OCI-LY3 (cell line): ENCODE data around the gene CMTM2.

ENCODE experiments used
- H2AFZ ChIP-seq: fragments of 200-600, 300-600 bp; shearing (Covaris generic); 2 replicates; pipeline ENCODE4 v1.6.0; 2014; ENCODE audit warnings: antibody characterized with exemption, low read depth, low read length
- H3K27ac ChIP-seq: fragments of 200-600, 300-600 bp; sonication (generic); 2 replicates; pipeline ENCODE4 v1.5.1; 2014; ENCODE audit warnings: mild to moderate bottlenecking, low read length, moderate library complexity, mixed read lengths
- H3K27me3 ChIP-seq: fragments of 200-600, 300-600 bp; sonication (generic); 2 replicates; pipeline ENCODE4 v1.6.1; 2014; ENCODE audit warnings: low read depth, low read length, mixed read lengths
- H3K36me3 ChIP-seq: fragments of 200-600, 300-600 bp; sonication (generic); replicated peaks from 2 replicates; pipeline ENCODE3; 2014; ENCODE audit warnings: low read depth, low read length, mixed read lengths
- H3K4me1 ChIP-seq: fragments of 300-600, 200-600 bp; sonication (generic); 2 replicates; pipeline ENCODE4 v1.6.1; 2014; ENCODE audit warnings: low read length, mixed read lengths
- H3K4me2 ChIP-seq: fragments of 200-600, 300-600 bp; sonication (generic); 2 replicates; pipeline ENCODE4 v1.6.1; 2014; ENCODE audit warnings: low read length, mixed read lengths
- H3K4me3 ChIP-seq: fragments of 300-600, 200-600 bp; sonication (generic); 2 replicates; pipeline ENCODE4 v1.5.1; 2014; ENCODE audit warnings: antibody characterized with exemption, mild to moderate bottlenecking, low read length, moderate library complexity
- H3K79me2 ChIP-seq: fragments of 300-600, 200-600 bp; shearing (Covaris generic); 2 replicates; pipeline ENCODE4 v1.6.1; 2014; ENCODE audit warnings: mild to moderate bottlenecking, low read length, mixed read lengths
- H3K9ac ChIP-seq: fragments of 300-600, 200-600 bp; shearing (Covaris generic); 2 replicates; pipeline ENCODE4 v1.6.0; 2014; ENCODE audit warnings: mild to moderate bottlenecking, low read length, moderate library complexity
- H3K9me3 ChIP-seq: fragments of 200-600, 300-600 bp; shearing (Covaris generic); 2 replicates; pipeline ENCODE4 v1.6.1; 2014; ENCODE audit warnings: low read length, mixed read lengths; ENCODE audit not compliant: insufficient read depth
- H4K20me1 ChIP-seq: fragments of 200-600, 300-600 bp; sonication (generic); 2 replicates; pipeline ENCODE4 v1.6.1; 2016; ENCODE audit warnings: low read length, mixed read lengths; ENCODE audit not compliant: insufficient read depth
- CTCF ChIP-seq: fragments of 200-600, 300-600 bp; sonication (generic); IDR thresholded peaks from 2 replicates; pipeline ENCODE4 v1.5.1; 2014; ENCODE audit warnings: antibody characterized with exemption, low read length, low read depth
- EZH2phosphoT487 ChIP-seq: fragments of 200-600 bp; shearing (Covaris generic); IDR thresholded peaks from 2 replicates; pipeline ENCODE4 v1.6.1; 2018; ENCODE audit warnings: antibody characterized with exemption, mixed run types, low read depth

CMTM2 gene

GRCh38 chr16:66578651-66579531, at the start of gene CMTM2:
TSS of gene CMTM2 (plus strand) at chr16:66579463. CDS start at chr16:66579608, 145 bp downstream.
- Histone ChIP-seq H3K27me3 (0 out of 2 replicates have a peak, but pooled peaks cover 3% of the 10 kb centered on the region), H3K9ac (no peak within 1 kb of the TSS), H3K79me2 (no peaks in the 10 kb centered on the region), H3K4me1 (no peaks in the 10 kb centered on the region), H3K27ac (no peak within 1 kb of the TSS), H2AFZ (no peak within 1 kb of the TSS), H3K9me3 (no peaks in the 10 kb centered on the region), H3K36me3 (no peaks in the 10 kb centered on the region), H3K4me2 (no peak within 1 kb of the TSS), H3K4me3 (no peak within 1 kb of the TSS), H4K20me1 (no peaks in the 10 kb centered on the region)
- TF ChIP-seq CTCF (no peak), EZH2phosphoT487 (no peak)

- Histone ChIP-seq H3K4me3 (no peak overlapping the region), H3K27me3 (peaks cover 22% of the 10 kb centered on the region), H3K9ac (no peak overlapping the region), H3K79me2 (no peaks in the 10 kb centered on the region), H3K4me1 (peaks cover 12% of the 10 kb centered on the region), H2AFZ (no peak overlapping the region), H3K27ac (no peak overlapping the region), H3K9me3 (no peaks in the 10 kb centered on the region), H4K20me1 (no peaks in the 10 kb centered on the region), H3K4me2 (no peak overlapping the region), H3K36me3 (no peaks in the 10 kb centered on the region)
- no peak for TF ChIP-seq EZH2phosphoT487
- no peak for TF ChIP-seq CTCF
Measured at GRCh38 chr16:66529475-66529874, 49.8 kb upstream of the CMTM2 start.

GRCh38 chr16:66534376-66534799, 44.9 kb upstream of the CMTM2 start:
- Histone ChIP-seq H3K27ac (no peak overlapping the region), H3K36me3 (no peaks in the 10 kb centered on the region), H3K9ac (no peak overlapping the region), H3K4me2 (no peak overlapping the region), H2AFZ (no peak overlapping the region), H4K20me1 (no peaks in the 10 kb centered on the region), H3K79me2 (no peaks in the 10 kb centered on the region), H3K4me3 (no peak overlapping the region), H3K4me1 (peaks cover under 1% of the 10 kb centered on the region; the same call in 1 of the 2 replicates), H3K27me3 (no peaks in the 10 kb centered on the region), H3K9me3 (no peaks in the 10 kb centered on the region)
- no peak for TF ChIP-seq CTCF

- Histone ChIP-seq H3K9me3 (no peaks in the 10 kb centered on the region), H3K36me3 (no peaks in the 10 kb centered on the region), H3K27ac (no peak overlapping the region), H3K4me1 (peaks cover 5% of the 10 kb centered on the region), H3K9ac (no peak overlapping the region), H3K27me3 (no peaks in the 10 kb centered on the region), H4K20me1 (no peaks in the 10 kb centered on the region), H3K4me2 (no peak overlapping the region), H3K79me2 (no peaks in the 10 kb centered on the region), H2AFZ (no peak overlapping the region), H3K4me3 (no peak overlapping the region)
- TF ChIP-seq CTCF: no peak
Measured at GRCh38 chr16:66536525-66536924, 42.7 kb upstream of the CMTM2 start.
